Mesodermal cell (in vitro differentiated cells): Measurements from ENCODE around the gene ZNF581.
A peak's percentile ranks its signal among the peaks of the same experiment; 100 is the strongest.

Source experiments
- H3K27ac ChIP-seq: 2 replicates; pipeline ENCODE4 v1.7.0; 2013; ENCODE audit warnings: mild to moderate bottlenecking, low read depth, low read length, moderate library complexity; ENCODE audit not compliant: severe bottlenecking
- H3K36me3 ChIP-seq: 2 replicates; pipeline ENCODE4 v1.7.1; 2013; ENCODE audit warnings: mild to moderate bottlenecking, low read length, moderate library complexity; ENCODE audit not compliant: control insufficient read depth, insufficient read depth
- H3K4me1 ChIP-seq: one replicate; pipeline ENCODE4 v1.7.1; 2013; ENCODE audit warnings: mild to moderate bottlenecking, low read length; ENCODE audit not compliant: insufficient read depth, control insufficient read depth, poor library complexity, severe bottlenecking
- H3K4me3 ChIP-seq: 2 replicates; pipeline ENCODE4 v1.7.0; 2013; ENCODE audit warnings: low read length, control low read depth, mild to moderate bottlenecking; ENCODE audit not compliant: insufficient read depth, poor library complexity, severe bottlenecking; ENCODE audit errors: extremely low read depth
- H3K9me3 ChIP-seq: 2 replicates; pipeline ENCODE4 v1.7.1; 2013; ENCODE audit warnings: mild to moderate bottlenecking, low read length, moderate library complexity; ENCODE audit not compliant: control insufficient read depth
- WGBS, 2 experiments: methylation state at CpG; one replicate each; pipeline ENCODE4 v1.1.5; 2013; ENCODE audit warnings: missing lambda C conversion rate in 2 of 2; ENCODE audit not compliant: insufficient coverage in 2 of 2; 5-methylcytosine and 5-hydroxymethylcytosine counted together

Gene ZNF581

GRCh38 chr19:55675661-55676354, 32.4 kb downstream of the ZNF581 start:
- peak overlapping the region; percentile 86 for H3K27ac ChIP-seq
- peaks cover 41% of the 10 kb centered on the region for H3K4me1 ChIP-seq
- peak overlapping the region; percentile 90 for H3K4me3 ChIP-seq
- H3K36me3 ChIP-seq = peaks cover 57% of the 10 kb centered on the region
- H3K9me3 ChIP-seq = no peaks in the 10 kb centered on the region
- 30 to 40% methylated on average over 11 to 14 of the region's 16 CpGs for WGBS, 2 experiments

GRCh38 chr19:55676383-55676782, 32.9 kb downstream of the ZNF581 start:
- no peak overlapping the region for H3K27ac ChIP-seq
- WGBS, 2 experiments = 86 to 90% methylated on average over 3 to 4 of the region's 5 CpGs
- peaks cover 43% of the 10 kb centered on the region for H3K4me1 ChIP-seq
- H3K36me3 ChIP-seq = peaks cover 61% of the 10 kb centered on the region
- H3K4me3 ChIP-seq = peak overlapping the region; percentile 90
- H3K9me3 ChIP-seq = no peaks in the 10 kb centered on the region

GRCh38 chr19:55676889-55677505, 33.5 kb downstream of the ZNF581 start:
- peak overlapping the region; percentile 42 for H3K27ac ChIP-seq
- WGBS, 2 experiments = 90% methylated on average over 2 to 3 of the region's 7 CpGs
- H3K9me3 ChIP-seq = no peaks in the 10 kb centered on the region

DNA sequence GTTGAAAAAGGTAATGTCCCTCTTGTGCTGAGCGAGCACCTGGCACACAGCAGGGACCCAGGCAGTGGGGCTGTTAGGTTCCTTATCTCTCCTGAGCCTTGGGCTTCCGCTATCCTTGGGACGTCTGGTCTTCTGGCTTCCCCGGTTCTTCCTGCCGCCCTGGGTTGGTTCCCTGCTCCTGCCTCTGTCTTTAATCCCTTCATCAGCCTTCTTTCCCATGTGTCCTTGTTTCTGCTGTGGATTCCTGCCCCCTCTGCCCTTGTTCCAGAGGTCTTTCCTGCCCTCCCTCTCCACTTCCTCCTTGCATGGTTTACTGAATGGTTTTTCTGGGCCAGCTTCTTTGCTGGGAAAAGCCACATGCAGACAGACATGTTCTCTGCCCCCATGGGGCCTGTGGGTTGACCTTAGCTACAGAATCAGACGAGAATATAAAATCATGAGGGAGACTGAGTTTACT, 34.2 kb downstream of the ZNF581 start:
- WGBS, 2 experiments = 90 to 94% methylated on average over 6 of the region's 6 CpGs
- Histone ChIP-seq H3K36me3 (peaks cover 61% of the 10 kb centered on the region), H3K4me3 (no peak overlapping the region)

More at GRCh38 chr19:55676889-55677505, 33.5 kb downstream of the ZNF581 start:
- Histone ChIP-seq H3K4me3 (no peak overlapping the region), H3K36me3 (peaks cover 61% of the 10 kb centered on the region), H3K4me1 (peaks cover 43% of the 10 kb centered on the region)

GRCh38 chr19:55678121-55678671, 34.7 kb downstream of the ZNF581 start:
- no peaks in the 10 kb centered on the region for H3K9me3 ChIP-seq
- no peak overlapping the region for H3K27ac ChIP-seq
- 97 to 98% methylated on average over 21 of the region's 21 CpGs for WGBS, 2 experiments
- H3K4me3 ChIP-seq = no peak overlapping the region
- peaks cover 57% of the 10 kb centered on the region for H3K36me3 ChIP-seq
- peaks cover 43% of the 10 kb centered on the region for H3K4me1 ChIP-seq

More for the DNA sequence above, 34.2 kb downstream of the ZNF581 start:
- Histone ChIP-seq H3K27ac (peak overlapping the region; percentile 42), H3K9me3 (no peaks in the 10 kb centered on the region), H3K4me1 (peaks cover 43% of the 10 kb centered on the region)

- no peak overlapping the region for H3K27ac ChIP-seq
- H3K4me3 ChIP-seq = no peak overlapping the region
- WGBS, 2 experiments = 94 to 95% methylated on average over 21 of the region's 24 CpGs
- peaks cover 33% of the 10 kb centered on the region for H3K4me1 ChIP-seq
- H3K36me3 ChIP-seq = peaks cover 67% of the 10 kb centered on the region
- no peaks in the 10 kb centered on the region for H3K9me3 ChIP-seq
Observed at GRCh38 chr19:55679343-55680257, 36.2 kb downstream of the ZNF581 start.

- WGBS, 2 experiments = 96 to 97% methylated on average over 15 to 16 of the region's 20 CpGs
- Histone ChIP-seq H3K4me3 (no peak overlapping the region), H3K9me3 (no peaks in the 10 kb centered on the region)
Observed at GRCh38 chr19:55680339-55681130, 37.1 kb downstream of the ZNF581 start.

GRCh38 chr19:55681131-55682092, 38.0 kb downstream of the ZNF581 start:
- Histone ChIP-seq H3K27ac (peak overlapping the region; percentile 10), H3K4me1 (peaks cover 27% of the 10 kb centered on the region), H3K36me3 (peaks cover 80% of the 10 kb centered on the region), H3K9me3 (no peaks in the 10 kb centered on the region), H3K4me3 (no peak overlapping the region)
- WGBS, 2 experiments = 89 to 100% methylated on average over 6 to 8 of the region's 9 CpGs

More at GRCh38 chr19:55680339-55681130, 37.1 kb downstream of the ZNF581 start:
- H3K4me1 ChIP-seq = peaks cover 33% of the 10 kb centered on the region
- H3K36me3 ChIP-seq = peaks cover 76% of the 10 kb centered on the region
- peak overlapping the region; percentile 10 for H3K27ac ChIP-seq
